IPS DF 4.7 (cell line): Measurements from ENCODE around the gene PRKX.
"Not testable (repeated sequence)": the region's sequence is repeated elsewhere in the genome, so short reads cannot be mapped to it uniquely, and the experiment has no call there.

Source experiments
- DNase-seq: peaks from one replicate; pipeline ENCODE4 v3.0.0-alpha.2; 2013; ENCODE audit warnings: low spot score; ENCODE audit errors: extremely low read depth

Gene PRKX

DNA sequence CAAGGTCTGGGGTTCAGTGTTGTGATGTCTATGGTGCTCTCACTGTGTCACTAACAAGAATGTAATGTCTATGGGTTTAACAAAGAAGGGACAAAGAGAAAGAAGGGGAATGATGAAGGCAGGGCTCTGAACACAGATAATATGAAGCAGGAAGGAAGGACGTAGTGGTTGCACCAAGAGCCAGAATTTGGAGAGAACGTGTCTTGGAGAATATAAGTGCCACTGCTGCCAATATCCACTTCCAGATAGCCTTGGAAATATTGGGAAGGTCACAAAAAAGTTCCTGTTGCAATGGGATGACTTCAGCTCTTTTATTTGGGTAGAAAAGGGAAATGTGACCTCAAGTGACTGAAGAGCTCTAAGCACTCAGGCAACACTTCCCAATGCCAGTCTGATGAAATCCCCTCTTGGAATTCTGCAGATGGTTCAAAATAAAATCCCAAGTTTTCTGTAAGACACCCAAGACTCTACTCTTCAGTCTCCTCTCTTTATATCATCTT lies 131.8 kb downstream of the PRKX start:
- DNase-seq = no peak

DNA sequence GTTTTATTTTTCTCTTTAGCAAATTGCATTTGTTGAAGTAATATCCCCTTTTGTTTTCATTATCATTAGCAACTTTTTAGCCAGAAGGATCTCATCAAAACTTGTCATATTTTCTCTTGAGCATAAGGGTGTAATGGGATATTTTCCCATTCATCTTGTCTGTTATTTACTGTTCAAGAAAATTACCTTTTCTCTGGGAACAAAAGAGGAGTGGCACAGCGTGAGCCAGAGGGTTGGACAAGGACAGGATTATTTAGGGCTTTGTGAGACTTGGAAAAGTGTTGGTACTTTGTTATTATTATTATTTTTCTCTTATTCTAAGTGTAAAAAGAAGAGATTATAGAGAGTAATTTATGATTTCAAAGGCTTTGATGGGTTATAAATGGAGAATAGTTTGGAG lies 135.9 kb downstream of the PRKX start:
- DNase-seq = no peak

DNA sequence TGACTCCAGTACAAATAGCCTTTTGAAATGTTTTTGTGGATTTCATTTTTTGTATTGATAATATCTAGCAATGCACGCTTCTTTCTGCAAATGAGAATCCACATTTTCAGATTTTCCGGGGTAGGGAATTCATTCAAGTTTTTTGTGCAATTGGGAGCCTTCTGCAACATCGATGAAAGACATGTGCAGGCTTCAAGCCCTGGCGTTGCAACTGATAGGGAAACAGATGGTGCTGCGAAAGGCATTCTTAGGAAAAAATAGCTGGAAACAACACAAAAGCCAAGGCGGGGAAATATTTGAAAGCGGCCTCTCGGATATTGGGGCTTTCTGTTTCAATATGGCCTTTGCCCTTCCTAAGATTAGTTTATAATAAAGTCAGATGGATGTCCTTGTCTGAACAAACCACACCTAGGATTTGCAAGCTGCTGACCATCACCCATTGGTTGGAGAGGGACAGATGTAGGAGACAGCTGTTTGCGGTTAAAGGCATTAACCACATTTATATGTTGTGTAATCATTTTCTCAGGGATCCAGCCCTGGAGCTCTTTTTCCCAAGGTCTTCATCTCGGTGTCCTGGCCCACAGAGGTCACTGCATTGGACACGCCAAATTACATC lies 136.5 kb downstream of the PRKX start:
- DNase-seq = no peak

DNA sequence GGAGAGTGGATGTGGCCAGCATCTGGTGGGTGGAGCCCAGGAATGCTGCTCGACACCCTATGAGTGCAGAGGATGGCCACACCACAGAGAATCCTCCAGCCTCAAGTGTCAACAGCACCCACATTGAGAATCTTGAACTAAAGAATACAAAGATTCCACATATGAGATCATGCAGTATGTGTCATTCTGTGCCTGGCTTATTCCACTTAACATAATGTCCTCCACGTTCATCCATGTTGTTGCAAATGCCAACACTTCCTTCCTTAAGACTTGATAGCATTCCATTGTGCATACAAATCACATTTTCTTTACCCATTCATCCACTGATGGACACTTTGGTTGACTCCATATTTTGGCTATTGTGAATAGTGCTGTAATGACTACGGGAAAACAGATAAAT lies 145.8 kb downstream of the PRKX start:
- no peak for DNase-seq

DNA sequence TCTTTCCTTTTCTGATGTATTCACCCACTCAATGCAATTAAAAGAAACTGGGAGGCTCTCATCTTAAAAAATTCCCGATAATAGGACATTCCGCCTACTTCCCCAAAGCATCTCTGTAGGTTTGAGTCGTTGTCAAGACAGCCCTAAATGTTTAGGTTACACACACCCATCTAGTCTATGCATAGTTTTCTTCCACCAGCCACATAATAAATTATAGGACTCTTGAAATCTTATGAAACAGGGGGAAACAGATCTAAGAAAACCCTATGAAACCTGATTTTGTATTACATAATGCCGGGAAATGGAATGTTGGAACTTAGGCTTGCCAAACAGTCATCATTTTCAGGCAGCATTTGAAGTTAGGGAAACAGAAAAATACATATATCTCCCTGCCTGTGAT lies 150.0 kb downstream of the PRKX start:
- no peak for DNase-seq

DNA sequence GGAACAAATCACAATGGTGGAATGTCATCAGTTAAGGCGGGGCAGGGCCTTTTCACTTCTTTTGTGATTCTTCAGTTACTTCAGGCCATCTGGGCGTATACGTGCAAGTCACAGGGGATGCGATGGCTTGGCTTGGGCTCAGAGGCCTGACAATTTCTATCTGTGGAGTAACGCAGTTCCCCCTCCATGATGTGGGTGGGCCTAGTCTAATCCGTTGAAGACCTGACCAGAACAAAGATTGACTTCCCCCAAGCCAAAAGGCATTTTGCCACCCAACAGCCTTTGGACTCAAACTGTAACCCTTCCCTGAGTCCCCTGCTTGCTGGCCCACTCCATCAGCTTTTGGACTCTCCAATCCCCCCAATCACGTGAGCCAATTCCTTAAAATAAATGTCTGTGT lies 153.4 kb downstream of the PRKX start:
- not testable (repeated sequence) for DNase-seq
